Trophoblast cell (in vitro differentiated cells and primary cell): ENCODE results near the gene ATXN1.
"Not testable (repeated sequence)": the region's sequence is repeated elsewhere in the genome, so short reads cannot be mapped to it uniquely, and the experiment has no call there.

Source experiments
- DNase-seq, 2 donors: peaks; one replicate each; pipeline ENCODE4 v3.0.0-alpha.2; 2016
- H2AFZ ChIP-seq: 2 replicates; pipeline ENCODE4 v1.6.1; 2013; ENCODE audit warnings: low read length, moderate library complexity, mild to moderate bottlenecking; ENCODE audit not compliant: insufficient read depth, poor library complexity
- H2AK5ac ChIP-seq: 2 replicates; pipeline ENCODE4 v1.6.1; 2013; ENCODE audit warnings: mild to moderate bottlenecking, low read length
- H2BK120ac ChIP-seq: 2 replicates; pipeline ENCODE4 v1.6.1; 2013; ENCODE audit warnings: low read length, mild to moderate bottlenecking, moderate library complexity; ENCODE audit not compliant: insufficient read depth, poor library complexity
- H2BK12ac ChIP-seq: 2 replicates; pipeline ENCODE4 v1.6.1; 2013; ENCODE audit warnings: mild to moderate bottlenecking, low read length, moderate library complexity
- H2BK5ac ChIP-seq: 2 replicates; pipeline ENCODE4 v1.6.1; 2013; ENCODE audit warnings: low read length, low read depth, moderate library complexity, mild to moderate bottlenecking; ENCODE audit not compliant: poor library complexity
- H3K14ac ChIP-seq: 2 replicates; pipeline ENCODE4 v1.6.1; 2013; ENCODE audit warnings: mild to moderate bottlenecking, low read length
- H3K18ac ChIP-seq: 2 replicates; pipeline ENCODE4 v1.6.1; 2013; ENCODE audit warnings: mild to moderate bottlenecking, low read length
- H3K23ac ChIP-seq: 2 replicates; pipeline ENCODE4 v1.6.1; 2013; ENCODE audit warnings: low read length
- H3K27ac ChIP-seq: 2 replicates; pipeline ENCODE4 v1.5.1; 2013; ENCODE audit warnings: low read depth, mild to moderate bottlenecking, inconsistent platforms, low read length, moderate library complexity
- H3K27me3 ChIP-seq: 2 replicates; pipeline ENCODE4 v1.6.1; 2013; ENCODE audit warnings: inconsistent platforms, mild to moderate bottlenecking, low read length, moderate library complexity; ENCODE audit not compliant: insufficient read depth
- H3K36me3 ChIP-seq, 2 experiments: 1 replicate in 1 of 2; 2 replicates in 1 of 2; pipeline ENCODE4 v1.6.1; 2013; ENCODE audit warnings: low read length in 2 of 2, mild to moderate bottlenecking in 2 of 2, moderate library complexity in 1 of 2; ENCODE audit not compliant: insufficient read depth in 2 of 2, control insufficient read depth in 1 of 2
- H3K4ac ChIP-seq: 2 replicates; pipeline ENCODE4 v1.6.1; 2013; ENCODE audit warnings: low read depth, mild to moderate bottlenecking, low read length, moderate library complexity
- H3K4me1 ChIP-seq, 2 experiments: 1 replicate in 1 of 2; 2 replicates in 1 of 2; pipeline ENCODE4 v1.6.1; 2013; ENCODE audit warnings: low read length in 2 of 2, mild to moderate bottlenecking in 2 of 2, moderate library complexity in 1 of 2; ENCODE audit not compliant: insufficient read depth in 2 of 2, control insufficient read depth in 1 of 2
- H3K4me2 ChIP-seq: 2 replicates; pipeline ENCODE4 v1.6.1; 2013; ENCODE audit warnings: inconsistent platforms, mild to moderate bottlenecking, low read length, moderate library complexity
- H3K4me3 ChIP-seq: 2 replicates; pipeline ENCODE4 v1.5.1; 2013; ENCODE audit warnings: mild to moderate bottlenecking, low read depth, low read length, inconsistent platforms
- H3K79me1 ChIP-seq: one replicate; pipeline ENCODE4 v1.6.1; 2013; ENCODE audit warnings: low read length
- H3K79me2 ChIP-seq: 2 replicates; pipeline ENCODE4 v1.6.1; 2013; ENCODE audit warnings: low read length, mild to moderate bottlenecking; ENCODE audit not compliant: control insufficient read depth, insufficient read depth, poor library complexity
- H3K9ac ChIP-seq: 2 replicates; pipeline ENCODE4 v1.6.1; 2013; ENCODE audit warnings: mild to moderate bottlenecking, low read length
- H3K9me3 ChIP-seq: 2 replicates; pipeline ENCODE4 v1.6.1; 2013; ENCODE audit warnings: low read depth, mild to moderate bottlenecking, control low read depth, inconsistent platforms, low read length; ENCODE audit not compliant: insufficient read depth
- H4K12ac ChIP-seq: 2 replicates; pipeline ENCODE4 v1.6.1; 2013; ENCODE audit warnings: low read depth, mild to moderate bottlenecking, low read length, moderate library complexity
- H4K8ac ChIP-seq: 2 replicates; pipeline ENCODE4 v1.6.1; 2013; ENCODE audit warnings: low read depth, mild to moderate bottlenecking, low read length, moderate library complexity
- H4K91ac ChIP-seq: one replicate; pipeline ENCODE4 v1.6.1; 2013; ENCODE audit warnings: low read depth, mild to moderate bottlenecking, low read length, moderate library complexity
- WGBS: extraction: QIAGEN DNeasy Blood & Tissue Kit; methylation state at CpG from one replicate; pipeline ENCODE4 v1.1.7; 2013; ENCODE audit warnings: missing lambda C conversion rate; ENCODE audit not compliant: insufficient read length, insufficient coverage; ENCODE audit errors: extremely low coverage; 5-methylcytosine and 5-hydroxymethylcytosine counted together

Gene ATXN1

GRCh38 chr6:16706911-16707783 lies 54.1 kb downstream of the ATXN1 start:
- Histone ChIP-seq H2BK12ac (no peak overlapping the region), H3K27me3 (no peaks in the 10 kb centered on the region), H3K4me3 (no peak overlapping the region), H2BK120ac (no peak overlapping the region), H3K4ac (no peak overlapping the region), H3K18ac (no peak overlapping the region), H3K23ac (no peak overlapping the region), H3K27ac (no peak overlapping the region), H4K8ac (no peak overlapping the region), H3K79me1 (no peaks in the 10 kb centered on the region), H3K4me1 (peaks cover 4 to 8% of the 10 kb centered on the region in 2 experiments), H4K12ac (no peak overlapping the region), H4K91ac (no peak overlapping the region), H2BK5ac (no peak overlapping the region), H3K79me2 (no peaks in the 10 kb centered on the region), H2AFZ (no peak overlapping the region), H3K36me3 (no peaks in the 10 kb centered on the region), H3K4me2 (no peak overlapping the region), H3K14ac (no peak overlapping the region), H3K9ac (no peak overlapping the region), H2AK5ac (no peak overlapping the region), H3K9me3 (no peaks in the 10 kb centered on the region)
- no peak for DNase-seq
- 100% methylated on average over 2 of the region's 3 CpGs for WGBS

GRCh38 chr6:16706491-16706890 lies 54.8 kb downstream of the ATXN1 start:
- H3K4me2 ChIP-seq, H3K4ac ChIP-seq, H3K9me3 ChIP-seq, H3K4me1 ChIP-seq, H3K27ac ChIP-seq, H2BK5ac ChIP-seq, H3K23ac ChIP-seq, H4K8ac ChIP-seq, H2AFZ ChIP-seq, H3K27me3 ChIP-seq, H3K14ac ChIP-seq, DNase-seq, H2AK5ac ChIP-seq, H3K36me3 ChIP-seq, H3K9ac ChIP-seq, H3K18ac ChIP-seq, H4K91ac ChIP-seq, H2BK12ac ChIP-seq, H3K4me3 ChIP-seq, H4K12ac ChIP-seq, H2BK120ac ChIP-seq, H3K79me2 ChIP-seq, H3K79me1 ChIP-seq: not testable (repeated sequence)
- no CpG with 5 or more reads among the region's 7 CpGs for WGBS

- no peaks in the 10 kb centered on the region for H3K79me2 ChIP-seq
- H2AK5ac ChIP-seq, result no peak overlapping the region
- no peak overlapping the region for H2BK120ac ChIP-seq
- H4K12ac ChIP-seq, result no peak overlapping the region
- no peaks in the 10 kb centered on the region for H3K27me3 ChIP-seq
- DNase-seq, result no peak
- H3K14ac ChIP-seq, result no peak overlapping the region
- H2BK12ac ChIP-seq, result no peak overlapping the region
- no peaks in the 10 kb centered on the region for H3K36me3 ChIP-seq
- H3K79me1 ChIP-seq, result no peaks in the 10 kb centered on the region
- peaks cover 4 to 8% of the 10 kb centered on the region in 2 experiments for H3K4me1 ChIP-seq
- no peak overlapping the region for H3K9ac ChIP-seq
- H4K91ac ChIP-seq, result no peak overlapping the region
- no peak overlapping the region for H2BK5ac ChIP-seq
- H3K4ac ChIP-seq, result no peak overlapping the region
- H3K4me3 ChIP-seq, result no peak overlapping the region
- no peak overlapping the region for H2AFZ ChIP-seq
- WGBS, result no CpG with 5 or more reads among the region's 4 CpGs
- H3K23ac ChIP-seq, result no peak overlapping the region
- H3K27ac ChIP-seq, result no peak overlapping the region
- no peaks in the 10 kb centered on the region for H3K9me3 ChIP-seq
- H3K4me2 ChIP-seq, result no peak overlapping the region
- no peak overlapping the region for H3K18ac ChIP-seq
- no peak overlapping the region for H4K8ac ChIP-seq
Measured at GRCh38 chr6:16706029-16706428, 55.2 kb downstream of the ATXN1 start.

DNA sequence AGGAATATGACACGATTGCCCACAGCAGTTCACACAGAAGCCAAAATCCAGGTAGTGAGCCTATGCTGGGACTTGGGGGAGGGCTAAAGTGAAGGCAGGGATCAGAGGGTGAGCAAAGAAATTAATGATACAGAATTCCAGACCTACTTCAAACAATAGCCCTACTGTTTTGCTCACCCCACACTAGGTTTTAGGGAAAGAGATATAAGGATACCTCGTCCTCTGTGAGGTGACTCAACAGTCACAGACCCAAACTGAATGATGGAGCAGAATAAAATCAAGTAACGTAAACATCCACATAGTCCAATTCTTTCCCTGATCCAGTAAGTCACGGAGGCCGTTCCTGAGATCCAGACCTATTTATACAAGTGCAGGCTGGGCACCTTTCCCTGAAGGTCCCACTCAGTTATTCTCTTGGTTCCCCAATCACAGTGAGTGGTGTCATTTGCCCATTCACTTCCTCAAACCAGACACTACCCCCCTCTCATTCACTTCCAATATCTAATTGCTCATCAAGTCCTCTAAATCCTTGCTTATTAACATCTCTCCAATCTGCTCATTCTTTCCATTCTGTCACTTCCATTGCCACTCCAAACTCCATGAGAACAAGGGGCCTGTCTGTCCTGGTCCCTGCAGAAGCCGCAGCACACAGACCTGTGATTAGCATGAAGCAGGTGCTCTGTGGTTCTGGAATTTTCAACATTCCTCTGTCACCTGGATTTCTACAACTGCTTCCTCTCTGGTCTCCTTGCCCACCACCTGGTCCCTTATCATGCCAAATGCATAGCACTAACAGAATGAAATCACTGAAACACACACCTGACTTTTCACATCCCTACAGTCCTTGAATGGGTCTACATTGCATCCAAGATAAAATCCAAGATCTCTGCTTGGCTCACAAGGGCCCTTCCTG lies 55.9 kb downstream of the ATXN1 start:
- no peak for DNase-seq
- Histone ChIP-seq H3K9ac (no peak overlapping the region), H4K91ac (no peak overlapping the region), H3K36me3 (no peaks in the 10 kb centered on the region), H3K27ac (no peak overlapping the region), H3K4me2 (no peak overlapping the region), H3K27me3 (no peaks in the 10 kb centered on the region), H3K4me3 (no peak overlapping the region), H3K79me1 (no peaks in the 10 kb centered on the region), H2BK120ac (no peak overlapping the region), H4K12ac (no peak overlapping the region), H2AK5ac (no peak overlapping the region), H3K18ac (no peak overlapping the region), H2BK12ac (no peak overlapping the region), H3K4me1 (peaks cover 7 to 8% of the 10 kb centered on the region in 2 experiments), H3K79me2 (no peaks in the 10 kb centered on the region), H2BK5ac (no peak overlapping the region), H3K23ac (no peak overlapping the region), H3K9me3 (no peaks in the 10 kb centered on the region), H3K14ac (no peak overlapping the region), H2AFZ (no peak overlapping the region), H4K8ac (no peak overlapping the region), H3K4ac (no peak overlapping the region)
- WGBS, result no CpG with 5 or more reads among the region's 6 CpGs
